MM.1S (cell line): Measurements from ENCODE around the gene MSRB3.

ENCODE experiments used
- DNase-seq: peaks from one replicate; pipeline ENCODE4 v3.0.0-alpha.2; 2015
- H2AFZ ChIP-seq: fragments of 300-600 bp; sonication (generic); 2 replicates; pipeline ENCODE4 v1.6.0; 2016; ENCODE audit warnings: antibody characterized with exemption, low read length
- H3F3A ChIP-seq: fragments of 300-600 bp; sonication (generic); 2 replicates; pipeline ENCODE4 v1.6.1; 2016; ENCODE audit warnings: mild to moderate bottlenecking, antibody characterized with exemption, low read length, moderate library complexity, mixed read lengths; ENCODE audit not compliant: insufficient read depth
- H3K27ac ChIP-seq: fragments of 300-600 bp; sonication (generic); 2 replicates; pipeline ENCODE4 v1.5.1; 2016; ENCODE audit warnings: mild to moderate bottlenecking, low read length
- H3K27me3 ChIP-seq: fragments of 300-600 bp; sonication (generic); replicated peaks from 2 replicates; pipeline ENCODE4 v1.6.0; 2016; ENCODE audit warnings: low read length; ENCODE audit not compliant: insufficient read depth
- H3K36me3 ChIP-seq: fragments of 300-600 bp; sonication (generic); replicated peaks from 2 replicates; pipeline ENCODE4 v1.6.1; 2016; ENCODE audit warnings: mild to moderate bottlenecking, low read length, mixed read lengths; ENCODE audit not compliant: insufficient read depth
- H3K4me1 ChIP-seq: fragments of 300-600 bp; sonication (generic); 2 replicates; pipeline ENCODE4 v1.6.1; 2016; ENCODE audit warnings: low read length, mixed read lengths
- H3K4me2 ChIP-seq: fragments of 300-600 bp; sonication (generic); 2 replicates; pipeline ENCODE4 v1.6.0; 2016; ENCODE audit warnings: low read depth, low read length
- H3K4me3 ChIP-seq: fragments of 300-600 bp; sonication (generic); 2 replicates; pipeline ENCODE4 v1.5.1; 2016; ENCODE audit warnings: low read length, mixed read lengths
- H3K79me2 ChIP-seq: fragments of 300-600 bp; sonication (generic); 2 replicates; pipeline ENCODE4 v1.6.1; 2016; ENCODE audit warnings: mixed run types, low read length, mixed read lengths
- H3K9ac ChIP-seq: fragments of 300-600 bp; sonication (generic); 2 replicates; pipeline ENCODE4 v1.6.1; 2016; ENCODE audit warnings: low read length, mixed read lengths
- H3K9me2 ChIP-seq: fragments of 300-600 bp; sonication (generic); replicated peaks from 2 replicates; pipeline ENCODE4 v1.6.1; 2016; ENCODE audit warnings: mild to moderate bottlenecking, low read length, mixed read lengths; ENCODE audit not compliant: insufficient read depth
- H3K9me3 ChIP-seq: fragments of 300-600 bp; sonication (generic); replicated peaks from 2 replicates; pipeline ENCODE4 v1.6.1; 2016; ENCODE audit warnings: mild to moderate bottlenecking, low read length, mixed read lengths; ENCODE audit not compliant: insufficient read depth
- H4K20me1 ChIP-seq: fragments of 300-600 bp; sonication (generic); 2 replicates; pipeline ENCODE4 v1.6.1; 2016; ENCODE audit warnings: mild to moderate bottlenecking, low read length, moderate library complexity, mixed read lengths; ENCODE audit not compliant: insufficient read depth
- CTCF ChIP-seq: fragments of 300-600 bp; sonication (generic); IDR thresholded peaks from 2 replicates; pipeline ENCODE4 v1.5.1; 2016; ENCODE audit warnings: antibody characterized with exemption, low read length, mixed read lengths
- EZH2 ChIP-seq: fragments of 300-600 bp; sonication (generic); optimal IDR thresholded peaks from 2 replicates; pipeline ENCODE3; 2017; ENCODE audit warnings: low read depth, mild to moderate bottlenecking, antibody characterized with exemption, low read length, mixed read lengths
- EZH2phosphoT487 ChIP-seq: fragments of 300-600 bp; sonication (generic); IDR thresholded peaks from 2 replicates; pipeline ENCODE4 v1.6.1; 2018; ENCODE audit warnings: antibody characterized with exemption, low read length

The MSRB3 gene

GRCh38 chr12:65409726-65410125, 131.2 kb downstream of the MSRB3 start:
- Histone ChIP-seq H3F3A (no peaks in the 10 kb centered on the region), H3K27ac (no peak overlapping the region), H4K20me1 (no peaks in the 10 kb centered on the region), H2AFZ (no peak overlapping the region), H3K9me2 (no peaks in the 10 kb centered on the region), H3K9me3 (no peaks in the 10 kb centered on the region), H3K79me2 (no peaks in the 10 kb centered on the region), H3K4me2 (no peak overlapping the region), H3K9ac (no peak overlapping the region), H3K4me3 (no peak overlapping the region), H3K27me3 (no peaks in the 10 kb centered on the region), H3K4me1 (no peaks in the 10 kb centered on the region), H3K36me3 (no peaks in the 10 kb centered on the region)
- no peak for DNase-seq
- no peak for TF ChIP-seq EZH2phosphoT487
- no peak for TF ChIP-seq CTCF
- TF ChIP-seq EZH2, result no peak

GRCh38 chr12:65411171-65411570, 132.7 kb downstream of the MSRB3 start:
- H2AFZ ChIP-seq, result no peak overlapping the region
- H4K20me1 ChIP-seq, result no peaks in the 10 kb centered on the region
- no peak overlapping the region for H3K4me2 ChIP-seq
- TF ChIP-seq CTCF, result no peak
- TF ChIP-seq EZH2phosphoT487, result no peak
- no peak for TF ChIP-seq EZH2
- H3F3A ChIP-seq, result no peaks in the 10 kb centered on the region
- no peak overlapping the region for H3K27ac ChIP-seq
- H3K9me2 ChIP-seq, result no peaks in the 10 kb centered on the region
- H3K4me1 ChIP-seq, result no peaks in the 10 kb centered on the region
- no peak overlapping the region for H3K4me3 ChIP-seq
- H3K9ac ChIP-seq, result no peak overlapping the region
- no peaks in the 10 kb centered on the region for H3K79me2 ChIP-seq
- H3K9me3 ChIP-seq, result no peaks in the 10 kb centered on the region
- DNase-seq, result no peak
- no peaks in the 10 kb centered on the region for H3K36me3 ChIP-seq
- no peaks in the 10 kb centered on the region for H3K27me3 ChIP-seq

- Histone ChIP-seq H3K9me2 (no peaks in the 10 kb centered on the region), H3K9me3 (no peaks in the 10 kb centered on the region), H3K9ac (no peak overlapping the region), H3K4me3 (no peak overlapping the region), H3K36me3 (no peaks in the 10 kb centered on the region), H3K27me3 (no peaks in the 10 kb centered on the region), H3K4me2 (no peak overlapping the region), H2AFZ (no peak overlapping the region), H3K27ac (no peak overlapping the region), H3F3A (no peaks in the 10 kb centered on the region), H3K79me2 (no peaks in the 10 kb centered on the region), H3K4me1 (no peaks in the 10 kb centered on the region), H4K20me1 (no peaks in the 10 kb centered on the region)
- TF ChIP-seq CTCF, result no peak
- no peak for TF ChIP-seq EZH2phosphoT487
- TF ChIP-seq EZH2, result no peak
- DNase-seq, result no peak
Observed at GRCh38 chr12:65414526-65414925, 136.0 kb downstream of the MSRB3 start.
